Activated CD4-positive, alpha-beta T cell treated with anti-CD3 and anti-CD28 coated beads, Interleukin-2, Interleukin-6, amounts not matched to agents 100 ng/mL and 50 ng/mL, durations not matched to agents 16 hours and 8 hours (primary cell): ENCODE measurements around the gene SLC2A1.
A peak's percentile ranks its signal among the peaks of the same experiment; 100 is the strongest.

Source experiments
- DNase-seq: peaks from one replicate; pipeline ENCODE4 v3.0.0-alpha.2; 2020

SLC2A1 gene

DNA sequence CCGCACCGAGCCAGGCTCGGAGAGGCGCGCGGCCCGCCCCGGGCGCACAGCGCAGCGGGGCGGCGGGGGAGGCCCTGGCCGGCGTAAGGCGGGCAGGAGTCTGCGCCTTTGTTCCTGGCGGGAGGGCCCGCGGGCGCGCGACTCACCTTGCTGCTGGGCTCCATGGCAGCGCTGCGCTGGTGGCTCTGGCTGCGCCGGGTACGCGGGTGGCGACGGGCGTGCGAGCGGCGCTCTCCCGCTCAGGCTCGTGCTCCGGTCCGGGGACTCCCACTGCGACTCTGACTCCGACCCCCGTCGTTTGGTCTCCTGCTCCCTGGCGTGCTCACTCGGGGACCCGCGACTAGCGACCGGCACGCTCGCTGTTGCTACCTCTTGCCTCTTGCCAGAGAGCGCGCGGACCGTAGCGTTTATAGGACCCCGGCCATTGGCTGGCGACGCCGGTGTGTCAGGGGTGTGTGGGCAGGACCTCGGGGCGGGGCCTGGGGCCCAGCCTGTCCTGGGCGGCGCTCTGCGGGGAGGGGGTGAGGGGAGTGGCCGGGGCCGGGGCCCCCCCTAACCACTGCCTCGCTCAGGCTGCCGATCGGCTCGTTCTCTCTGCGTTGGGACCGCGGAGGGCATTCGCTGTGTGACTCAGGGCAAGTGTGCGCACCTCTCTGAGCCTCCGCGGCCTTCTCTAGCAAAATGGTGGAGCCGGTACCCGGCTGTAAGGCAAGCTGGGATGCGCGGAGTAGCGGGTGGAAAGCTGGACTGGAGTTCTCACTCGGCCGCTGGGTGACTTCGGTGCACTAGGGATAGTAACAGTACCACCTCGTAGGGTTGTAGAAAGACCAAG is at the start of gene SLC2A1:
SLC2A1 (minus strand) TSS at position 381 of the 832 bp plus-strand sequence; CDS start at position 164, 217 bp downstream.
- DNase-seq = peak; percentile 97

DNA sequence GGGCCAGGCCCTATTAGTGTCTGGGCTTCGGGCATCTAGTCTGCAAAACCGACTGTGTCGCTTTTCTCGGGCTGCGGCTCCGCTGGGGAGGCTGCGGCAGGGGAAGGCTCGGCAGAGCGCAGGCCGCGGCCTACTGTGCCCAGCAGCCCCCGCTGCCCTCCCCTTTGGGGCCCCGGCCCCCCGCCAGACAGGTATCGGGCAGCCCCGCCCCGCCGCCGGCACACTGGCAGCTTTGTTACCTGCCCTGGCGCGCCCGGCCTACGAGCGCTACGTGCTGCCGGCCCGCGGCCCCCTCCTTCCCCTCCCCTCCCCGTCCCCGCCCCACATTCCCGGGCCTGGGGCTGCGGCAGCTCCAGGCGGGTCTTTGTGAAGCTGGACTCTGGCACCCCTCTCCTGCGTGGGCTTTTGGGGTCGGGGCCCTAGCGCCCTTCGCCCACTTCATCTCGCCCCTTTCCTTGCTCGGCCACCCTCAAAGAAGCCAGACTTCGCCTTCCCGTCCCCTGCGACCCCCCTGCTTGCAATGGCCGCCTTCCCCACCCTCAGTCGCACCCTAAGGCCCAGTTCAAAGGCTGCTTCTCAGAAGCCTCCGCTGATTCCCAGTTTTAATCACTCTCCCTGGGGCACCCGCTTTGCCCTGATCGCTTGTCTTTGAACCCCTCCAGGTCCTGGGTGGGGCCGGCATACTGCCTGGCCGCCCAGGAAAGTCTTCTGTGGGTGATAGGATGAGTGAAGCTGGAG is 48.9 kb upstream of the SLC2A1 start:
- no peak for DNase-seq

DNA sequence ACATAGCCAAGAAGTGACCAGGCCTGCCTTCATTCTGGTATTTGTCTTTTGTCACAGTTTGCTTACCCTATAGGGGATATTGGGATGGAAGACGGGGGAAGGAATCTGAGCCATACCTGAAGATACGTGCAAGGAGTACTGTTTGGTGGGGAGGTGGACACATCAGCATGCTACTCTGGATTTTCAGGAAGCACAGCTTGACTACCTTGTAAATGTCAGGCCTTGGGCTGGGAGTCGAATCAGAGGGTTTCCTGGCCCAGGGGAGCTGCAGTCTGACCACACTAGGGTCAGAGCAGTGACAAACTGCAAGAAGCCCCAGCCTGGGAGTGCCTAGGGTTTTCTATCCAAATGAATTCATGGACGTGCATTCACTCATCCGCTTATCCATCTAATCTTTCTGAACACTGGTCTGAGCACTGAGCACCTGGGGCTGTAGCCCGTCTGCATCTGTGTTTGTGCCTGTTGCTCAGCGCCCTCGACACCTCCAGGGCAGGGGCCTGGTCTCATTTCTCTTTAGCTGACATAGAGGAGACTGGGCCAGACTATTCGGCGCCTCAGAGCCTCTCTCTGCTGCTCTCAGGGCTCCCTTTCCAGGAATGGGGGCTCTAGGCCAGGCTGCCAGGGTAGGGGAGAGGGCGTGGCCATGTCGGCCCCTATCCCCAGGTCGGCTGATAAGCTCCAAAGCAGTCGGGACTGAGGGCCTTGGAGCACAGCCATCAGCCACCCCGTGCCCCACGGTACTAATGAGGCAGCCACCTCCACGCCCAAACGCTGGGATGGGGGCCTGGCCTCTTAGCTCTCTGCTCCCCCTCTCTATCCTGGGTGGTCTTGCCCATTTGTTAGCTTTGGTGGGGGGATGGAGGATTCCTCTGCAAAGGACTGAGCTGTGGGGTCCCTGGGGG is 47.0 kb upstream of the SLC2A1 start:
- no peak for DNase-seq

DNA sequence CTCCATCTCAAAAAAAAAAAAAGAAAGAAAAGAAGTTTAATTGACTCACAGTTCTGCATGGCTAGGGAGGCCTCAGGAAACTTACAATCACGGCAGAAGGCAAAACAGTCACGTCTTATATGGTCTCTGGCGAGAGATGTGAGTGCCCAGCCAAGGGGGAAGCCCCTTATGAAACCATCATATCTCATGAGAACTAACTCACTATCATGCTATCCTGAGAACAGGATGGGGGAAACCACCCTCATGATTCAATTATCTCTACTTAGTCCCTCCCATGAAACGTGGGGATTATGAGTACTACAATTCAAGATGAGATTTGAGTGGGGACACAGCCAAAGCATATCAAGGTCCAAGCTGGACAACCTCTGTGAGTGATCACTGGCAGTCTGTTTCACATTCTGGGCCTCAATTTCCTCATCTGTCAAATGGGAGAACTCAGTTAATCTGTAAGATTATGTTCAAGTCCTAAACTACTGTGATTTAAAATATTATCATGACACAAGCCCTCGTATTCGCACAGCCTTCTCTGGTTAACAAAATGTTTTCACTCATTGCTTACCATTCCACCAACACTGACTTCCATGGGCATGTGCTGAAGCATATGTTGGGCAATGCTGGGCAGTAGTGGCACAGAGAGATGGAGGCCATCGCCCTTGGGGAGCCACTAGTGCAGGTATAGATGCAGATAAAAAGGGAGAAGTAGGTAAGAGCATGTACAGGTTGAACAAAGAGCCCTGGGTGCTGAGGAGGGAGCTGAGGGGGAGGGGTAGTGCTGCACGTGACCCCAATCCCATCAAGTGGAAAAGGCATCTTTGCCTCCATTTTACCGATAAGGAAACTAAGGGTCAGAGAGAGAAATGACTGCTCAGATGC is 46.2 kb upstream of the SLC2A1 start:
- no peak for DNase-seq

DNA sequence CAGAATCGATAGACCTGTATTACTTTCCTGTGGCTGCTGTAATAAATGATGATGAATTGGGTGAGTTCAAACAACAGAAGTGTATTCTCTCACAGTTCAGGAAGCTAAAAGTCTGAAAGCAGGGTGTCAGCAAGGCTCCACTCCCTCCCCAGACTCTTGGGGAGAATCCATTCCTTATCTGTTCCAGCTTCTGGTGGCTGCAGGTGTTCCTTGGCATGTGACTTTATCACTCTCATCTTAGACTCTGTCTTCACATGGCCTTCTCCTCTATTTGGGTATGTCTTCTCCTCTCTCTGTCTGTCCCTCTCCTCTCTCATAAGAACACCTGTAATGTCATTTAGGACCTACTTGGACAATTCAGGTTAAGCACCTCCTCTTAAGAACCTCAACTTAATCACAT is 44.1 kb upstream of the SLC2A1 start:
- DNase-seq = no peak

DNA sequence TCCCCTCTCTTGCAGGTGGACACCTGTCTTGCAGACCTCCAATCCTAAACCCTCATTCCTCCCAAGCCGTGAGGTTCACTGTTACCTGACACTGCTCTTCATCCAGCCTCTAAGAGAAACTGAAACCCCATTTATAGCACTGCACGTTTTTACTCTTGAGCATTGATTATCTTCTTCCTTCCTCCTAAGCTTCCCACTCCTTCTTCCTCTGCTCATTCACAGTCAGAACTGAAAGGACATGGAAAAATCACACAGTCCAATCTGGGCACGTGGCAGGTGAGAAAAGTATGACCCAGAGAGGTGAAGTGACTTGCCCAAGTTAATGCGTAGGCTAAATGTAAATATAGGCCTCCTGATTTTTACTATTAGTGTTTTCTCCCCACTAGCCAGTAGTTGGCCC is 43.4 kb upstream of the SLC2A1 start:
- DNase-seq = no peak

DNA sequence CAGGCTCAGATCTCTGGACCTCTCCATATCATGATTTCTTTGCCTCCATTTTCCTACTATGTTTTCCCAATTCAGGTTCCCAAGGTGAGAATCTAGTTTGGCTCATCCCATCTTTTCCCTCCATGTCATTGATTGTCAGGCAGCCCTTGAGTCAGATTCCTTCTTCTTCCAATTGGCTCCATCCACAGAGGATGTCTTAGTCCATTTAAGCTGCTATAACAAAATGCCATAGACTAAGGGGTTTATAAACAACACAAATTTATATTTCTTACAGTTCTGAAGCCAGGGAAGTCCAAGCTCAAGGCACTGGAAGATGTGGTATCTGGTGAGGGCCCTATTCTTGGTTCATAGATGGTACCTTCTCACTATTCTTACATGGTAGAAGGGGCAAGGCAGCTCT is 42.8 kb upstream of the SLC2A1 start:
- DNase-seq = no peak

DNA sequence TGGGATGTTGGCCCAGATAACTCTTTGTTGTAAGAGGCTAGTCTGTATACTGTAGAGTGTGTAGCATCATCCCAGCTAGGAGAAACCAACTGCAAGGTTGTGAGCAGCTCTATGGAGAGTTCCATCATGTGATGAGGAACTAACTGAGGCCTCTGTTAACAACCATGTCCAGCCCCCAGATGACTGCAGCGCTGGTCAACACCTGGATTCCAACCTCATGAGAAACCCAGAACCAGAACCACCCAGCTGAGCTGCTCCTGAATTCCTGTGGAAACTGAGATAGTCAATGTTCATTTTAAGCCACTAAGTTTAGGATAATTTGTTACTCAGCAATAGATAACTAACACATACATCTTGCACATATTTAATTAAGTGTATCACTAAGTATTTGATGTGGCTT is 41.6 kb upstream of the SLC2A1 start:
- DNase-seq = no peak

DNA sequence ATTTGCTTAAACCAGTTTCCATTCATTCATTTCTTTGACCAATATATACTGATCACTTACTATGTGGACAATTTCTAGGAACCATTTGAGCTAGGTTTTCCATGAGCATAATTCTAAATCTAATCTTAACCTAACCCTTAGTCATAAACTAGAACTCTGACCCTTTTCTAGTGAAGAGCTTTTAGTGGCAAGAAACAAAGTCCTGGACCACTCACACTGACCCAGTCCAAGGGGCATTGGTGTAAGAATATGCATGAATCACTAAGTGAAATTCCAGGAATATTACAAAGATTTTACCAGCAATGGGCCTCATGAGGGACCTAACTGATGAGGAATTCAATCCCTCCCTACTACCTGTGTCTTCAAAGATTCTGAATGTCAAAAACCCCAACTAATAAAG is 40.6 kb upstream of the SLC2A1 start:
- DNase-seq = no peak

DNA sequence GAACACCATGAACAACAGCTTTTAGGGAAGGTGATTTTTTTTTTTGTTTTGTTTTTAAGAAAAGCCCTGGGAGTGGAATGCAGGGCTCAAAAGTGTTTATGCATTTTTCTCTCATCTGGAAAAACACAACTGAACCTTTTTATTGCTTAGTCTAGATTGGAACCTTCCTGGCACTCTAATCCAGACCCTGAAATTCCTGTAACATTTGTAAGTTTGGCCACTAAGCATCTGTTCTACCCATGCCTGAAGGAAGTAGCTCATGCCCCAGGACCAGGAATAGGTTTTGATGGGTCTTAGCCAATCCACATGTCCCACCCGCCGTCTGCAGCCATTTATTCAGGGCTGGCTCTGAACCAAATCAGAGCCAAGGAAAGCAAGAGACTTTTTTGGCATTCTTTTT is 39.7 kb upstream of the SLC2A1 start:
- no peak for DNase-seq

DNA sequence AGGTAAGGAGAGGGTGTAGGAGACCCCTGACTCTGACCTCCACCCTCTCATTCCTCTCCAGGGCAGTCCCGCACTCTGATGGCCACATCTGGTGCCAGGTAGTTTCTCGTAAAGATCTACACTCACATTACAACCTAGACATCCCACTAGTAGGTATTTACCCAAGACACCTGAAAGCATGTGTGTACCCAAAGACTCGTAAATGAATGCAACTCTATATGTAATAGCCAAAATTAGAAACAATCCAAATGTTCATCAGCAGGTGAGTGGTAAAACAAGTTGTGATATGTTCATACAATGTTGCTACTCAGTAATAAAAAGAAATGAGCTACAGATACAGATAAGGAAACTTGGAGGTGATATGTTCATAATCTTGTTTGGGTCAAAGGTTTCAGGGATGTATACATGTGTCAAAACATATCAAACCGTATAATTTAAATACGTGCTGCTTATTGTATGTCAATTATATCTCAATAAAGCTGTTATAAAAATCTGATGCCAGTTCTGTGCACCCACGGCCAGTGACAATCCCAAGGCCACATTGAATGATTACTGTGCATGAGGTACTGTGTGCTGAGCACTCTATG is 37.8 kb upstream of the SLC2A1 start:
- DNase-seq = no peak

DNA sequence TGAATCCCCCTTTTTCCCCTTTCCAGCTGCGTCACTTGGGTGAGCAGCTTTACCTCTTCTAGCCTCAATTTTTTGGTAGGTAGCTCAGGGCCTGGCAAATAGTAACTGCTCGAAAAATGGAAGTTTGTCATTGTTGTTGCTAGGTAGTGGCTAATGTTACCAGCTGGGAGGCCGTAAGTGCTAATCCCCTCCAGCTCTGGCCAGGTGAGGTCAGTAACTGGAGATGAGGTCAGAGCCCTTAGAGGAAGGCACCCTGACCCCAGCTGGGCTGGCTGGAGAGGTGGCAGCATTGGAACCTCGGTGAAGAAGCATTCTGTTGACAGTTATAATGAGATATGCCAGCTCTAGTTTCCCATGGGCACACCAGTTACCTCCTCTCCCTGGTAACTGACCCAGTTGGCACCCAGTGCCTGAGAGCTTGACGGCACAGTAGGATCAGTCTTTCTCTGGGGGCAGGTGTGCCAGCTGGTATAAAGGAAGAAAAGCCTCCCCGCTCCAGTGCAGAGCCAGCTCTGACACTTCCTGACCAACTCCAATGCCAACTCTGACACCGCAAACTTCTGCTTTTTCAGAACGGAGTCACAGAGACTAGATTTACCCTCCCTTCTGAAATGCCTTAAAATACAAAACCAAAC is 35.0 kb upstream of the SLC2A1 start:
- DNase-seq = no peak

DNA sequence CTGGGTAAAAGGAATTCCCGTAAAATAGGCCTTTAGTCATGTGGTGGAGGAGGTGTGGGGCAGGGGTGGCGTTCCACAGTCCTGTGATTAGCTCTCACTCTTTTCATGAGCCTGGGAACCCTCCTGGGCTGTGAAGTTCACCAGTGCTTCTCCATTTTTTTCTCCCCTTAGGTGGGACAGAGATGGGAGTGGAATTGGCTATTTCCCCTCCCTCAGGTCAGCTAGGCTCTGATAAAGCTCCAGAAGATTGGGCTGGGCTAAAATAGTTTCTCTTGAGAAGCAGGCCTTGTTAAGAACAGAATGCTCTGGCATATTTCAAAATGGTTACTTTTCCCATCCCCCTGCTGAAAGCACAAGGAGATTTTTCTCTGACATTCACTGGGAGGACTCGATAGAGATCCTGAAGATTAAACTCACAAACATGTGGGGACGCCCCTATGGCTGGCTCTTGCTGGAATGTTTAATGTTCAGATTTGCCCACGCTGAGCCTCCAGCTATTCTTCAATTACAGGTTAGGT is 33.4 kb upstream of the SLC2A1 start:
- DNase-seq = no peak

DNA sequence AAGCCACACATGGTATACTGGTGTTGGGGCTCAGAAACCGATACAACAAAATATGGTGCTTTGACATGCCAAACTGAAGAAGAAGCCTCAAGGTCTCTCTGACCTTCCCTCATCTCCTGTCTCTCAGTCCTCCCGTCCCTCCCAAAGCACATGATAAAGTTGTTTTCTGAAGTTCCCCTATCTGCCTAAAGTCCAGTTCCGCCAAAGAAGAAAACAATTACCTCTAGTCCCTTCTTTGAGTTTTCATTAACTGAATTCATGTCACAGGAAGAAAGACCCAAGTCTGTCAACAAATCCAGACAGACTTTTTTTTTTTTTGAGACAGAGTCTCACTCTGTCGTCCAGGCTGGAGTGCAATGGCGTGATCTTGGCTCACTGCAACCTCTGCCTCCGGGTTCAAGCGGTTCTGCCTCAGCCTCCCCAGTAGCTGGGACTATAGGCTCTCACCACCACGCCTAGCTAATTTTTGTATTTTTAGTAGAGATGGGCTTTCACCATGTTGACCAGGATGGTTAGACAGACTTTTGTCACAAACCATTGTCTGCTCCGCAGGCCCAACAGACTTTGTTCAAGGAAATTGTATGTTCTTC is 32.2 kb upstream of the SLC2A1 start:
- DNase-seq = no peak

DNA sequence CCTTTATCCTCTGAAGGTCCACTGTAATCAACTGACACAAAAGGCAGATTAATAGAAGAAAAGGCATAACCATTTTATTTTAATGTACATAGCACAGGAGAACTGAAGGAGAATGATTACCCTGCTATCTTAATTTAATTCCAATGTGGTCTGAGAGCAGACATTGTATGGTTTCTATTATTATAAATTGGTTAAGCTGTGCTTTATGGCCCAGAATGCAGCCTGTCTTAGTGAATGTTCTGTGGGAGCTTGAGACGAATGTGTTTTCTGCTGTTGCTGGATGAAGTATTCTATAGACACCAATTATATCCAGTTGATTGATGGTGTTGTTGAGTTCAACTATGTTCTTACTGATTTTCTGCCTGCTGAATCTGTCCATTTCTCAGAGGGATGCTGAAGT is 25.0 kb upstream of the SLC2A1 start:
- no peak for DNase-seq

DNA sequence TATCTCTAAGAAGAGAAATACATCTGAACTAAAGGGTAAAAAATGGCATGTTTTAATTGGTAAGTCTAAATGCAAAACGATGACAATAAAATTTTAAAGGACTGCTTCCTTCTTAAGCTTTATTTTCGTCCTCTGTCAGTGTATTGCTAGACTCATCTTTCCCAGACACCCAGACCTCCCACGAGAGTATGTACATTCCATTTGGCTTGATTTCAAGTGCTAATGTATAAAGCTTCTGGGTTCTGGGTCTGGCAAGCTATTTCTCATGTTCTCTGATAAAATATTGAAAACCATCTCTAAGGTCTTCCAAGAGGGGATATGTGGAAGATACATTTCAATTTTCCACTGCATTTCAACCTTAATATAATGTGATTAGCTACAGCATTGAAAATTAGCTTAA is 24.6 kb upstream of the SLC2A1 start:
- DNase-seq = no peak

DNA sequence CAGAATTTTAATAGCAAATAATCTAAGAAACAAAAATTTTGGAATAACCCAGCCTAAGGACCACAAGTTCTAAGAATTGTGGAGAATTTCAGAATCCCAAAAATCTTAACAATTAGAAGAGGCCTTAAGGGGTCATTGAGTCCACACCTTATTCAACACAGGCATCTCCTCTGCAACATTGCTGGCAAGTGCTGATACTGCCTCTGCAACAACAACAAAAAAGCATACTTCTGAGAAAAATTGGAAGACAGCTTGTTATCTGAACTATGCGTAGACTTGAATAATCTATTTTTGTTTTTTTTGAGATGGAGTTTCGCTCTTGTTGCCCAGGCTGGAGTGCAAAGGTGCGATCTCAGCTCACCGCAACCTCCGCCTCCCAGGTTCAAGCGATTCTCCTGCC is 24.0 kb upstream of the SLC2A1 start:
- DNase-seq = no peak

DNA sequence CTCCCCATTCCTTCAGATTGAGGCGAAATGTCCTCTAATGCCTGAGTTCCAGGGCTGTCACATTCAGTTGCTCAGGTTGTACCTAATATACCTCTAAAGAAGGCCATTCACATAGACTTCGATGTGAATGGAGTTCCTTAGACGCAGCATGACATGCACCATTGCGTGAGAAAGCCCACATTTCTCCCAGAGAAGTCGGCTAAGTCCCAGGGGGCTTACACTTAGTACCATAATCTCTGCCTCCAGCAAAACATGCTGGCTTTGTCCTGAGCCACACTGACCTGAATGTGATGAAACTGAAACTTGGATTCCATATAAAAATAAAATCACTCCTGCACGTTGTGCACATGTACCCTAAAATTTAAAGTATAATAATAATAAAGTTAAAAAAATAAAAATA is 23.2 kb upstream of the SLC2A1 start:
- DNase-seq = no peak

DNA sequence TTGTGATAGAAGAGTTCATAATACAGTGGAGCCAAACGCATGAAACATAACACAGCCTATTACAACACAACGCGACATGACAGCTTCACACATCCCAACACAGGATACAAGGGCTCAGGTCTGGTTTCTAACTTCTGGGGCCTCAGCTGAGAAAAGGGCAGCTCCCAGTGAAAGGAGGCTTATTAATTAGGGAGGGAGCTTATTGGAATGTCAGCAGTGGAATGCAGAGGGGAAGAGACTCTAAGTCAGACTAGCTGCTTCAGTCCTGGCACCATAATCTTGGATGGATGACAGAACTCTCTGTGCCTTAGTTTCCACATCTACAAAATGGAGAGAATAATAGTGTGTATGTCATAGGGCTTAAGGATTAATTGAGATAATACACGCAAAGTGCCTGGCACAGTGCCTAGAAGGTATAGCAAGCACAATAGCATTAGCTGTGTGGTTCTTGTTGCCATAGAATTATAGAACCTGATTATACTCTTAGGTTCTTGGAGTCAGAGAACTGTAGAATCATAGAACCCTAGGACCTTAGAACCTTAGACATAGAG is 22.7 kb upstream of the SLC2A1 start:
- DNase-seq = no peak
